H1 (cell line): ENCODE results near the gene PRPF6. TPM values are rescaled to one million over a fixed set of nuclear protein-coding genes. Genes with fewer than 3 reads are reported as not detected.

Experiments used
- CTCF ChIA-PET: fragments of 300-600 bp; sonication (Branson Sonifier 250); formaldehyde crosslinking; loops from one replicate; lab custom pipeline; 2021; ENCODE audit not compliant: partially characterized antibody; lab: Charles Lee
- POLR2A ChIA-PET: fragments of 300-600 bp; sonication (Branson Sonifier 250); formaldehyde crosslinking; loops from one replicate; lab custom pipeline; 2021; ENCODE audit warnings: inconsistent platforms; ENCODE audit not compliant: partially characterized antibody; lab: Charles Lee
- DNase-seq, 2 experiments: peaks; one replicate each; pipeline versions ENCODE4 v3.0.0 to v3.0.0-alpha.2; 2010 to 2022; ENCODE audit warnings: low spot score in 2 of 2, low read depth in 1 of 2, mixed read lengths in 1 of 2
- FAIRE-seq: peaks from 2 replicates; lab custom pipeline; 2011; peaks lifted over from hg19 to GRCh38; lab: Jason Lieb, UNC
- H2AFZ ChIP-seq: 2 replicates; pipeline ENCODE4 v1.8.1; 2012; ENCODE audit warnings: low read length, inconsistent platforms
- H2AK5ac ChIP-seq: 2 replicates; pipeline ENCODE4 v1.6.1; 2013; ENCODE audit warnings: low read depth, low read length
- H2BK120ac ChIP-seq: replicated peaks from 2 replicates; pipeline ENCODE3; 2013; ENCODE audit warnings: low read depth, low read length, inconsistent platforms
- H2BK12ac ChIP-seq: 2 replicates; pipeline ENCODE4 v1.6.1; 2013; ENCODE audit warnings: low read depth, low read length
- H2BK15ac ChIP-seq: 2 replicates; pipeline ENCODE4 v1.6.1; 2013; ENCODE audit warnings: low read length
- H2BK20ac ChIP-seq: 2 replicates; pipeline ENCODE4 v1.6.1; 2013; ENCODE audit warnings: low read length
- H2BK5ac ChIP-seq: 2 replicates; pipeline ENCODE4 v1.6.1; 2013; ENCODE audit warnings: low read depth, low read length
- H3K14ac ChIP-seq: 2 replicates; pipeline ENCODE4 v1.6.1; 2013; ENCODE audit warnings: inconsistent platforms; ENCODE audit not compliant: insufficient read length
- H3K18ac ChIP-seq: 2 replicates; pipeline ENCODE4 v1.6.1; 2013; ENCODE audit warnings: low read length; ENCODE audit errors: extremely low read depth
- H3K23ac ChIP-seq: 2 replicates; pipeline ENCODE4 v1.6.1; 2013; ENCODE audit warnings: inconsistent platforms; ENCODE audit not compliant: insufficient read length
- H3K23me2 ChIP-seq: 2 replicates; pipeline ENCODE4 v1.6.1; 2013; ENCODE audit warnings: low read depth, low read length
- H3K27ac ChIP-seq: 2 replicates; pipeline ENCODE4 v1.6.1; 2011; ENCODE audit warnings: low read depth, low read length, inconsistent platforms
- H3K27me3 ChIP-seq, 4 experiments: replicated peaks in 1 of 4; 1 replicate in 1 of 4; 2 replicates in 3 of 4; pipeline versions ENCODE4 v1.6.1 to v1.8.1; 2011 to 2013; ENCODE audit warnings: low read length in 3 of 4, mild to moderate bottlenecking in 3 of 4, inconsistent platforms in 2 of 4, mixed read lengths in 2 of 4, moderate library complexity in 1 of 4; ENCODE audit not compliant: control insufficient read depth in 3 of 4, insufficient read depth in 3 of 4; ENCODE audit errors: extremely low read depth in 1 of 4
- H3K36me3 ChIP-seq, 4 experiments: 2 replicates each; pipeline versions ENCODE4 v1.6.1 to v1.8.1; 2011 to 2013; ENCODE audit warnings: mild to moderate bottlenecking in 4 of 4, low read length in 3 of 4, moderate library complexity in 2 of 4, control low read depth in 1 of 4, inconsistent platforms in 1 of 4; ENCODE audit not compliant: insufficient read depth in 4 of 4, control insufficient read depth in 2 of 4
- H3K4ac ChIP-seq: replicated peaks from 2 replicates; pipeline ENCODE3; 2013; ENCODE audit warnings: low read length, low read depth, mixed read lengths, inconsistent platforms; ENCODE audit not compliant: insufficient read length
- H3K4me1 ChIP-seq, 4 experiments: replicated peaks in 1 of 4; 1 replicate in 1 of 4; 2 replicates in 3 of 4; pipeline versions ENCODE4 v1.6.1 to v1.8.1; 2011 to 2013; ENCODE audit warnings: low read length in 3 of 4, inconsistent platforms in 2 of 4, mixed read lengths in 1 of 4; ENCODE audit not compliant: insufficient read depth in 4 of 4, control insufficient read depth in 3 of 4
- H3K4me2 ChIP-seq, 2 experiments: 2 replicates each; pipeline versions ENCODE4 v1.6.1 to v1.8.1; 2011 to 2013; ENCODE audit warnings: low read depth in 2 of 2, low read length in 2 of 2, control low read depth in 1 of 2, inconsistent platforms in 1 of 2, mild to moderate bottlenecking in 1 of 2; ENCODE audit not compliant: insufficient read depth in 1 of 2
- H3K4me3 ChIP-seq, 4 experiments: fragments of 200-600, 300-600 bp in 1 of 4; sonication (generic), shearing (Covaris generic), sonication (Bioruptor Twin) in 1 of 4; 2 replicates each; pipeline versions ENCODE4 v1.5.1 to v1.8.1; 2011 to 2016; ENCODE audit warnings: low read length in 4 of 4, low read depth in 3 of 4, control low read depth in 2 of 4, inconsistent platforms in 2 of 4, mild to moderate bottlenecking in 2 of 4, mixed read lengths in 1 of 4, moderate library complexity in 1 of 4; ENCODE audit not compliant: insufficient read depth in 2 of 4; ENCODE audit errors: extremely low read depth in 1 of 4
- H3K56ac ChIP-seq: replicated peaks from 2 replicates; pipeline ENCODE3; 2013; ENCODE audit warnings: low read depth, mild to moderate bottlenecking, mixed read lengths, low read length, inconsistent platforms; ENCODE audit not compliant: insufficient read length
- H3K79me1 ChIP-seq: 2 replicates; pipeline ENCODE4 v1.6.1; 2013; ENCODE audit warnings: low read depth, low read length, control low read depth
- H3K79me2 ChIP-seq, 2 experiments: 2 replicates each; pipeline versions ENCODE4 v1.6.1 to v1.8.1; 2012 to 2013; ENCODE audit warnings: low read length in 2 of 2, mild to moderate bottlenecking in 2 of 2, inconsistent platforms in 1 of 2; ENCODE audit not compliant: insufficient read depth in 2 of 2, control insufficient read depth in 1 of 2
- H3K9ac ChIP-seq, 4 experiments: replicated peaks in 1 of 4; 1 replicate in 1 of 4; 2 replicates in 3 of 4; pipeline versions ENCODE4 v1.6.1 to v1.8.1; 2011 to 2013; ENCODE audit warnings: low read depth in 3 of 4, low read length in 3 of 4, control low read depth in 2 of 4, mild to moderate bottlenecking in 2 of 4, moderate library complexity in 2 of 4, inconsistent platforms in 1 of 4; ENCODE audit errors: extremely low read depth in 1 of 4
- H3K9me3 ChIP-seq, 2 experiments: 2 replicates each; pipeline versions ENCODE4 v1.6.1 to v1.8.1; 2012 to 2013; ENCODE audit warnings: mild to moderate bottlenecking in 2 of 2, moderate library complexity in 2 of 2, control low read depth in 1 of 2, inconsistent platforms in 1 of 2, low read depth in 1 of 2, low read length in 1 of 2, mixed read lengths in 1 of 2; ENCODE audit not compliant: insufficient read depth in 2 of 2
- H4K20me1 ChIP-seq, 2 experiments: replicated peaks in 1 of 2; 2 replicates each; pipeline versions ENCODE3 to v1.8.1; 2011 to 2013; ENCODE audit warnings: inconsistent platforms in 2 of 2, low read length in 2 of 2, mild to moderate bottlenecking in 1 of 2; ENCODE audit not compliant: insufficient read depth in 2 of 2, control insufficient read depth in 1 of 2
- H4K5ac ChIP-seq: 2 replicates; pipeline ENCODE4 v1.6.1; 2013; ENCODE audit warnings: low read length, low read depth, mixed read lengths, inconsistent platforms; ENCODE audit not compliant: insufficient read length
- H4K8ac ChIP-seq: 2 replicates; pipeline ENCODE4 v1.8.0; 2013; ENCODE audit warnings: mild to moderate bottlenecking, moderate library complexity, low read length, inconsistent platforms; ENCODE audit not compliant: insufficient read depth; ENCODE audit errors: extremely low read depth
- H4K91ac ChIP-seq: replicated peaks from 2 replicates; pipeline ENCODE3; 2013; ENCODE audit warnings: low read length, mixed read lengths, inconsistent platforms; ENCODE audit not compliant: insufficient read length
- EZH2 ChIP-seq: fragments of 200-600 bp; sonication (generic); IDR thresholded peaks from 2 replicates; pipeline ENCODE4 v1.7.1; 2012; ENCODE audit warnings: low read depth, mild to moderate bottlenecking, moderate library complexity, low read length, inconsistent platforms; ENCODE audit not compliant: severe bottlenecking
- GABPA ChIP-seq: IDR thresholded peaks from 2 replicates; pipeline ENCODE4 v1.6.1; 2011; ENCODE audit warnings: mild to moderate bottlenecking, low read length, moderate library complexity, borderline replicate concordance; ENCODE audit not compliant: insufficient read depth
- KDM4A ChIP-seq: IDR thresholded peaks from one replicate; pipeline ENCODE4 v1.7.1; 2012; ENCODE audit warnings: low read depth, mild to moderate bottlenecking, moderate library complexity, low read length, inconsistent platforms; ENCODE audit not compliant: severe bottlenecking
- SUZ12 ChIP-seq: fragments of 200-600 bp; sonication (generic); IDR thresholded peaks from 2 replicates; pipeline ENCODE4 v1.6.1; 2012; ENCODE audit warnings: mild to moderate bottlenecking, inconsistent platforms, low read length, moderate library complexity, mixed read lengths
- WGBS, 2 experiments: shearing (Covaris generic) in 1 of 2; methylation state at CpG; one replicate each; pipeline versions ENCODE4 v1.1.6 to v1.1.7; 2013 to 2015; ENCODE audit warnings: low lambda C conversion rate in 2 of 2, mixed read lengths in 2 of 2, inconsistent platforms in 1 of 2, low coverage in 1 of 2, missing lambda C conversion rate in 1 of 2; ENCODE audit not compliant: insufficient replicate concordance in 2 of 2, insufficient coverage in 1 of 2, insufficient read length in 1 of 2; ENCODE audit errors: extremely low coverage in 1 of 2, missing lambda C conversion rate in 1 of 2; 5-methylcytosine and 5-hydroxymethylcytosine counted together
- polyA plus RNA-seq, 7 experiments: library from polyadenylated mRNA; depleted of rRNA in 3 of 7; stranded (reverse) in 5 of 7; unstranded in 2 of 7; fragments of >200 nt in 5 of 7; fragments of 200-250 nt in 2 of 7; gene quantifications; 1 replicate in 5 of 7; 2 replicates in 1 of 7; 4 replicates in 1 of 7; pipeline versions ENCODE4 v1.2.1 to v1.2.3, GENCODE V29; 2011 to 2013; ENCODE audit warnings: missing spikeins in 2 of 7, mixed read lengths in 2 of 7
- total RNA-seq: library from RNA; stranded (reverse); fragmentation: NEBNext Ultra II Directional; extraction: Animal tissue kit (Norgen Biotek cat#: 25700); gene quantifications from 2 replicates; pipeline ENCODE4 v1.2.1, GENCODE V29; 2021
- TF ChIP-seq, protein P1 (sequence below), 3 experiments: IDR thresholded peaks; 1 replicate in 2 of 3; 2 replicates in 1 of 3; pipeline versions ENCODE4 v1.5.1 to v1.6.1; 2011; ENCODE audit warnings: low read length in 3 of 3, mild to moderate bottlenecking in 3 of 3, inconsistent platforms in 2 of 3, low read depth in 1 of 3, moderate library complexity in 1 of 3; ENCODE audit not compliant: insufficient read depth in 1 of 3; ENCODE audit errors: control extremely low read depth in 1 of 3
- TF ChIP-seq, protein P2 (sequence below): IDR thresholded peaks from 2 replicates; pipeline ENCODE4 v1.6.1; 2011; ENCODE audit warnings: low read length, improper control_type of control experiment

The PRPF6 gene
- total and polyA plus RNA-seq, 2 of the 8 experiments (the other 6 are each of a cell fraction or from before 2014, with no cell fraction given): 27.9 to 76.9 TPM

DNA sequence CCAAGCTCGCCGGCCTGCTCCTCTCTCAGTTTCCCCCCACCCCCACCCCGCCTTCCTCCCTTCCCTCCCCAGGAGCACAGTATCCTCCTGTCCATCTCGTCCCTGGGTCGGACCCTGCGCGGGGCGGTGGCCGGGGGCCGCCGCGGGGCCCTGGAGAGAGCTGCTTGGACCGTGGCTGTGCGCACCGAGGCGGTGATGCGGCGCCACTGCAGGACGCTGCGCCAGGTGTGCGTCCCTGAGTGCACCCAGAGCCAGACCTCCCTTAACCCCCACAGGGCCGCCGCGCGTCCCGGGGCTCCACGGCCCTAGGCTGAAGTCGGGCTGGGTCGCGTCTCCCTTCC, 57.3 kb downstream of the PRPF6 start:
- Histone ChIP-seq H2BK12ac (no peak overlapping the region), H3K4me1 (peaks cover 0 to 23% (median 17%) of the 10 kb centered on the region in 4 experiments; a peak in 6 of 7 replicates), H3K36me3 (no peaks in the 10 kb centered on the region; a peak in 2 of 8 replicates), H4K8ac (peak overlapping the region; percentile 71; the same call in 1 of the 2 replicates), H3K23me2 (peaks cover 3% of the 10 kb centered on the region; the same call in 1 of the 2 replicates), H4K20me1 (peaks cover 0 to 3% of the 10 kb centered on the region in 2 experiments), H3K4ac (no peak overlapping the region), H2BK120ac (no peak overlapping the region), H3K14ac (no peak overlapping the region), H3K27ac (no peak overlapping the region), H3K18ac (no peak overlapping the region), H3K9me3 (no peaks in the 10 kb centered on the region), H3K79me1 (no peaks in the 10 kb centered on the region; the same call in 1 of the 2 replicates), H3K4me2 (peak overlapping the region; percentile 8 to 74), H2BK15ac (no peak overlapping the region), H3K27me3 (peaks cover 16 to 51% (median 44%) of the 10 kb centered on the region in 4 experiments), H3K9ac (no peak overlapping the region), H2BK20ac (no peak overlapping the region), H4K5ac (no peak overlapping the region), H2AK5ac (no peak overlapping the region), H3K56ac (no peak overlapping the region), H3K23ac (no peak overlapping the region), H4K91ac (no peak overlapping the region), H2AFZ (no peak overlapping the region), H2BK5ac (no peak overlapping the region), H3K79me2 (no peaks in the 10 kb centered on the region), H3K4me3 (peak overlapping the region; percentile 35 to 73 (median 48))
- 12% methylated on average over 5 of the region's 30 CpGs; no CpG with 5 or more reads in 1 of the 2 experiments for WGBS, 2 experiments
- POLR2A ChIA-PET: interaction anchor here (1.0 to 3.5 kb wide), 7 partner anchors 9 to 385 kb away, joined by 3 to 24 read pairs (median 4); partner anchors contain the start of genes SOX18, STMN3 and TCEA2
- DNase-seq (no peak), FAIRE-seq (no peak)
- CTCF ChIA-PET: interaction anchor here (0.9 to 7.3 kb wide), 16 partner anchors 12 to 347 kb away, joined by 3 to 73 read pairs (median 6); partner anchors contain the start of genes PRPF6, SAMD10, SOX18 and TCEA2
- TF ChIP-seq, protein P1, sequence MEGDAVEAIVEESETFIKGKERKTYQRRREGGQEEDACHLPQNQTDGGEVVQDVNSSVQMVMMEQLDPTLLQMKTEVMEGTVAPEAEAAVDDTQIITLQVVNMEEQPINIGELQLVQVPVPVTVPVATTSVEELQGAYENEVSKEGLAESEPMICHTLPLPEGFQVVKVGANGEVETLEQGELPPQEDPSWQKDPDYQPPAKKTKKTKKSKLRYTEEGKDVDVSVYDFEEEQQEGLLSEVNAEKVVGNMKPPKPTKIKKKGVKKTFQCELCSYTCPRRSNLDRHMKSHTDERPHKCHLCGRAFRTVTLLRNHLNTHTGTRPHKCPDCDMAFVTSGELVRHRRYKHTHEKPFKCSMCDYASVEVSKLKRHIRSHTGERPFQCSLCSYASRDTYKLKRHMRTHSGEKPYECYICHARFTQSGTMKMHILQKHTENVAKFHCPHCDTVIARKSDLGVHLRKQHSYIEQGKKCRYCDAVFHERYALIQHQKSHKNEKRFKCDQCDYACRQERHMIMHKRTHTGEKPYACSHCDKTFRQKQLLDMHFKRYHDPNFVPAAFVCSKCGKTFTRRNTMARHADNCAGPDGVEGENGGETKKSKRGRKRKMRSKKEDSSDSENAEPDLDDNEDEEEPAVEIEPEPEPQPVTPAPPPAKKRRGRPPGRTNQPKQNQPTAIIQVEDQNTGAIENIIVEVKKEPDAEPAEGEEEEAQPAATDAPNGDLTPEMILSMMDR (IDR thresholded peaks at IDR 0.05; ENCODE audit: control extremely low read depth in 1 of 3, insufficient read depth in 1 of 3, low read depth in 1 of 3, low read length in 3 of 3): peak in 1 of 3 experiments; percentile 19; a peak in 1 of 4 replicates
- TF ChIP-seq SUZ12 (peak; percentile 20; the same call in 1 of the 2 replicates), EZH2 (peak; percentile 49), KDM4A (peak; percentile 37), GABPA (peak; percentile 39; the same call in 1 of the 2 replicates)
- TF ChIP-seq, protein P2, sequence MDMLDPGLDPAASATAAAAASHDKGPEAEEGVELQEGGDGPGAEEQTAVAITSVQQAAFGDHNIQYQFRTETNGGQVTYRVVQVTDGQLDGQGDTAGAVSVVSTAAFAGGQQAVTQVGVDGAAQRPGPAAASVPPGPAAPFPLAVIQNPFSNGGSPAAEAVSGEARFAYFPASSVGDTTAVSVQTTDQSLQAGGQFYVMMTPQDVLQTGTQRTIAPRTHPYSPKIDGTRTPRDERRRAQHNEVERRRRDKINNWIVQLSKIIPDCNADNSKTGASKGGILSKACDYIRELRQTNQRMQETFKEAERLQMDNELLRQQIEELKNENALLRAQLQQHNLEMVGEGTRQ: no peak
